ENCODE results near the gene SGCD.

The SGCD gene

GRCh38 chr5:156589946-156590216 is 262.9 kb downstream of the SGCD start:
- no peak for TF ChIP-seq CTCF (conservative IDR thresholded peaks at IDR 0.05; ENCODE audit: control insufficient read depth, insufficient read depth, low read depth, low read length)
- no peak overlapping the region for H3K4me3 ChIP-seq (ENCODE audit: control insufficient read depth, low read depth, low read length)
- no peak for DNase-seq (ENCODE audit: low read depth)

GRCh38 chr5:156590978-156591377 is 264.0 kb downstream of the SGCD start:
- no peak overlapping the region for H3K4me3 ChIP-seq (ENCODE audit: control insufficient read depth, low read depth, low read length)
- TF ChIP-seq CTCF (conservative IDR thresholded peaks at IDR 0.05; ENCODE audit: control insufficient read depth, insufficient read depth, low read depth, low read length) = no peak
- DNase-seq (ENCODE audit: low read depth) = no peak

- no peak for TF ChIP-seq CTCF (conservative IDR thresholded peaks at IDR 0.05; ENCODE audit: control insufficient read depth, insufficient read depth, low read depth, low read length)
- no peak for DNase-seq (ENCODE audit: low read depth)
Measured at GRCh38 chr5:156591631-156592030, 264.7 kb downstream of the SGCD start.

GRCh38 chr5:156593546-156593945 is 266.6 kb downstream of the SGCD start:
- DNase-seq (ENCODE audit: low read depth) = no peak
- no peak overlapping the region for H3K4me3 ChIP-seq (ENCODE audit: control insufficient read depth, low read depth, low read length)
- TF ChIP-seq CTCF (conservative IDR thresholded peaks at IDR 0.05; ENCODE audit: control insufficient read depth, insufficient read depth, low read depth, low read length) = no peak

More at GRCh38 chr5:156591631-156592030, 264.7 kb downstream of the SGCD start:
- no peak overlapping the region for H3K4me3 ChIP-seq (ENCODE audit: control insufficient read depth, low read depth, low read length)

- no peak overlapping the region for H3K4me3 ChIP-seq (ENCODE audit: control insufficient read depth, low read depth, low read length)
- no peak for TF ChIP-seq CTCF (conservative IDR thresholded peaks at IDR 0.05; ENCODE audit: control insufficient read depth, insufficient read depth, low read depth, low read length)
- no peak for DNase-seq (ENCODE audit: low read depth)
Measured at GRCh38 chr5:156594406-156594805, 267.4 kb downstream of the SGCD start.

- no peak for TF ChIP-seq CTCF (conservative IDR thresholded peaks at IDR 0.05; ENCODE audit: control insufficient read depth, insufficient read depth, low read depth, low read length)
- peak; percentile 58 for DNase-seq (ENCODE audit: low read depth)
- H3K4me3 ChIP-seq (ENCODE audit: control insufficient read depth, low read depth, low read length) = no peak overlapping the region
Measured at GRCh38 chr5:156595132-156595787, 268.3 kb downstream of the SGCD start.

GRCh38 chr5:156597276-156597675 is 270.3 kb downstream of the SGCD start:
- H3K4me3 ChIP-seq (ENCODE audit: control insufficient read depth, low read depth, low read length) = no peak overlapping the region
- TF ChIP-seq CTCF (conservative IDR thresholded peaks at IDR 0.05; ENCODE audit: control insufficient read depth, insufficient read depth, low read depth, low read length) = no peak
- no peak for DNase-seq (ENCODE audit: low read depth)

All from fibroblast of mammary gland (primary cell).